SK-MEL-5 (cell line): ENCODE results near the gene TMEM81. TPM values are rescaled to one million over a fixed set of nuclear protein-coding genes. Genes with fewer than 3 reads are reported as not detected.
A peak's percentile ranks its signal among the peaks of the same experiment; 100 is the strongest.

Experiments used
- DNase-seq: peaks from one replicate; pipeline ENCODE4 v3.0.0-alpha.2; 2016; ENCODE audit warnings: low read depth, low spot score
- in situ Hi-C: cut with HindIII; loops from 2 replicates; pipeline ENCODE4 v1.10.0; 2016; ENCODE audit warnings: low sequenced_read_pairs, high pct_unique_total_duplicates, low pct_unique_long_range_greater_than_20kb
- polyA plus RNA-seq, 2 experiments: library from polyadenylated mRNA; depleted of rRNA; stranded (reverse); fragments of >200 nt; gene quantifications; 2 replicates each; pipeline ENCODE4 v1.2.3, GENCODE V29; 2015
- total RNA-seq: library from RNA; depleted of rRNA; stranded (reverse); fragments of >200 nt; shearing (Covaris generic); gene quantifications from 2 replicates; pipeline ENCODE4 v1.2.3, GENCODE V29; 2014; rRNA removed

TMEM81 gene
- 1.3 and 1.9 TPM in 2 replicates for total RNA-seq
- polyA plus RNA-seq (2015; cell fraction: cytosol; rRNA removed), result 2.9 and 3.4 TPM in 2 replicates
- 1.5 and 3.6 TPM in 2 replicates for polyA plus RNA-seq (2015; cell fraction: nucleus; rRNA removed)

GRCh38 chr1:205084360-205084759, at the start of gene TMEM81:
Gene TMEM81 (minus strand): TSS chr1:205084460. CDS start chr1:205084320, 140 bp downstream.
- DNase-seq, result no peak
- in situ Hi-C loops, result no loop called here

GRCh38 chr1:205133287-205133686, 49.0 kb upstream of the TMEM81 start:
- no peak for DNase-seq
- in situ Hi-C loops, result no loop called here

GRCh38 chr1:205129447-205130029, 45.3 kb upstream of the TMEM81 start:
- in situ Hi-C loops, result no loop called here
- DNase-seq, result no peak

GRCh38 chr1:205128050-205128449, 43.8 kb upstream of the TMEM81 start:
- DNase-seq, result no peak
- in situ Hi-C loops, result no loop called here

GRCh38 chr1:205127646-205128045, 43.4 kb upstream of the TMEM81 start:
- DNase-seq, result no peak
- in situ Hi-C loops, result no loop called here

GRCh38 chr1:205124726-205125125, 40.5 kb upstream of the TMEM81 start:
- in situ Hi-C loops, result no loop called here
- DNase-seq, result no peak

GRCh38 chr1:205122489-205122882, 38.2 kb upstream of the TMEM81 start:
- no peak for DNase-seq
- in situ Hi-C loops, result no loop called here

- in situ Hi-C loops, result no loop called here
- peak; percentile 96 for DNase-seq
Measured at GRCh38 chr1:205121660-205122488, 37.6 kb upstream of the TMEM81 start, which contains the start of gene RBBP5. Gene RBBP5 (minus strand): TSS chr1:205121978. CDS start chr1:205121873, 105 bp downstream.

- in situ Hi-C loops, result no loop called here
- no peak for DNase-seq
Measured at GRCh38 chr1:205118752-205119151, 34.5 kb upstream of the TMEM81 start.

- no peak for DNase-seq
- in situ Hi-C loops, result no loop called here
Measured at GRCh38 chr1:205111354-205111753, 27.1 kb upstream of the TMEM81 start.

- in situ Hi-C loops, result no loop called here
- no peak for DNase-seq
Measured at GRCh38 chr1:205109711-205110110, 25.5 kb upstream of the TMEM81 start.

- no peak for DNase-seq
- in situ Hi-C loops, result no loop called here
Measured at GRCh38 chr1:205109269-205109668, 25.0 kb upstream of the TMEM81 start.

- in situ Hi-C loops, result no loop called here
- no peak for DNase-seq
Measured at GRCh38 chr1:205108464-205108863, 24.2 kb upstream of the TMEM81 start.

- in situ Hi-C loops, result no loop called here
- no peak for DNase-seq
Measured at GRCh38 chr1:205107327-205107726, 23.1 kb upstream of the TMEM81 start.

GRCh38 chr1:205102404-205102803, 18.1 kb upstream of the TMEM81 start:
- in situ Hi-C loops, result no loop called here
- no peak for DNase-seq

- DNase-seq, result no peak
- in situ Hi-C loops, result no loop called here
Measured at GRCh38 chr1:205098242-205098641, 14.0 kb upstream of the TMEM81 start.

- in situ Hi-C loops, result no loop called here
- no peak for DNase-seq
Measured at GRCh38 chr1:205095422-205095821, 11.2 kb upstream of the TMEM81 start.

GRCh38 chr1:205091043-205091740, 6.9 kb upstream of the TMEM81 start:
- no peak for DNase-seq
- in situ Hi-C loops, result no loop called here
